ENCODE data around the gene NRCAM.

Gene NRCAM

DNA sequence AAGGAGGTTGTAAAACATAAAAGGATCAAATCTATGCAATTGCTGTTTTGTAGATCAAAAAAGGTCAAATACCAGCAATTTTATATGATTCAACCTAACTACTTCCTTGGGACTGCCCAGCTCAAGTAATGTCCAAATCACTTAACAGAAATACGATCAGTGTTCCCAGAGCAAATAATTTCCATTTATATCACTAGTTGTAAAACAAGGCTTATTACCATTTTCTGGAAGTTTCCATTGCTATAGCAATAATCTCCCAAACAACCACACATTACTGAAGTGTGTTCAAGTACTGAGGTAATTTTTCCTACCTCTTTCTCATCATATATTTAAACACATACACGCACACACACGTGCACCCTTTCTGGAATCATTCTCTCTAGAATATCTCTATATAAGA is 123.3 kb downstream of the NRCAM start:
- Histone ChIP-seq H3K27me3 (replicated peaks; ENCODE audit: insufficient read depth, low read length) (no peaks in the 10 kb centered on the region), H2AFZ (ENCODE audit: low read length) (no peak overlapping the region), H3K4me3 (ENCODE audit: low read length) (no peak overlapping the region), H3K4me2 (ENCODE audit: low read depth, low read length) (no peak overlapping the region), H4K20me1 (ENCODE audit: insufficient read depth, low read length) (no peaks in the 10 kb centered on the region), H3K9me2 (replicated peaks; ENCODE audit: insufficient read depth, low read length) (no peaks in the 10 kb centered on the region), H3K27ac (ENCODE audit: low read length) (no peak overlapping the region), H3K9me3 (replicated peaks; ENCODE audit: insufficient read depth, low read length) (no peaks in the 10 kb centered on the region), H3F3A (ENCODE audit: insufficient read depth, low read length) (no peaks in the 10 kb centered on the region), H3K9ac (ENCODE audit: low read length) (no peak overlapping the region), H3K4me1 (ENCODE audit: low read length) (0 out of 2 replicates have a peak, but pooled peaks cover 5% of the 10 kb centered on the region), H3K36me3 (replicated peaks; ENCODE audit: insufficient read depth, low read length) (no peaks in the 10 kb centered on the region), H3K79me2 (ENCODE audit: low read length) (no peaks in the 10 kb centered on the region)
- TF ChIP-seq EZH2 (optimal IDR thresholded peaks at IDR 0.05; ENCODE audit: low read depth, low read length) (no peak), EZH2phosphoT487 (IDR thresholded peaks at IDR 0.05; ENCODE audit: low read length) (no peak)
- TF ChIP-seq, protein P1, sequence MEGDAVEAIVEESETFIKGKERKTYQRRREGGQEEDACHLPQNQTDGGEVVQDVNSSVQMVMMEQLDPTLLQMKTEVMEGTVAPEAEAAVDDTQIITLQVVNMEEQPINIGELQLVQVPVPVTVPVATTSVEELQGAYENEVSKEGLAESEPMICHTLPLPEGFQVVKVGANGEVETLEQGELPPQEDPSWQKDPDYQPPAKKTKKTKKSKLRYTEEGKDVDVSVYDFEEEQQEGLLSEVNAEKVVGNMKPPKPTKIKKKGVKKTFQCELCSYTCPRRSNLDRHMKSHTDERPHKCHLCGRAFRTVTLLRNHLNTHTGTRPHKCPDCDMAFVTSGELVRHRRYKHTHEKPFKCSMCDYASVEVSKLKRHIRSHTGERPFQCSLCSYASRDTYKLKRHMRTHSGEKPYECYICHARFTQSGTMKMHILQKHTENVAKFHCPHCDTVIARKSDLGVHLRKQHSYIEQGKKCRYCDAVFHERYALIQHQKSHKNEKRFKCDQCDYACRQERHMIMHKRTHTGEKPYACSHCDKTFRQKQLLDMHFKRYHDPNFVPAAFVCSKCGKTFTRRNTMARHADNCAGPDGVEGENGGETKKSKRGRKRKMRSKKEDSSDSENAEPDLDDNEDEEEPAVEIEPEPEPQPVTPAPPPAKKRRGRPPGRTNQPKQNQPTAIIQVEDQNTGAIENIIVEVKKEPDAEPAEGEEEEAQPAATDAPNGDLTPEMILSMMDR (IDR thresholded peaks at IDR 0.05; ENCODE audit: low read length), result no peak
- DNase-seq, result no peak

DNA sequence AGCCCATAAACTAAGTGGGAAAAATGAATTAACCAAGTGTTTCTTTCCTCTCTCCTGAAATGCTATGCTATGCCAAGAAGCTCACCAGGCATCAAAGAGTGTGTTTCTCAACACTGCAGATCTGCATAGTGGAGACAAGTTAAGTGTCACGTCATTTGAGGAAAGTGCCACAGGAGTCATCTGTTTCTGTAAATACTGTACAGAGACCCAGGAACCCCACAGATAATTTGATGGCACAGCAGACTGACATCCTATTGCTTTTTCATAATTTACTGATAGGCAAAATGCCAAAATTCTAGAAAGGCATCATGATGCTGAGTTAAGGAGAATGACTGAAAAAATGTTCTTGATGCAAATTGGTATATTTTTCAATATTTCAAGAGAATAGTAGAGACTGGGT is 124.3 kb downstream of the NRCAM start:
- Histone ChIP-seq H3F3A (ENCODE audit: insufficient read depth, low read length) (no peaks in the 10 kb centered on the region), H4K20me1 (ENCODE audit: insufficient read depth, low read length) (no peaks in the 10 kb centered on the region), H3K79me2 (ENCODE audit: low read length) (no peaks in the 10 kb centered on the region), H3K4me3 (ENCODE audit: low read length) (no peak overlapping the region), H3K9ac (ENCODE audit: low read length) (no peak overlapping the region), H3K9me3 (replicated peaks; ENCODE audit: insufficient read depth, low read length) (no peaks in the 10 kb centered on the region), H3K36me3 (replicated peaks; ENCODE audit: insufficient read depth, low read length) (no peaks in the 10 kb centered on the region), H3K27me3 (replicated peaks; ENCODE audit: insufficient read depth, low read length) (no peaks in the 10 kb centered on the region), H2AFZ (ENCODE audit: low read length) (no peak overlapping the region), H3K9me2 (replicated peaks; ENCODE audit: insufficient read depth, low read length) (no peaks in the 10 kb centered on the region), H3K4me1 (ENCODE audit: low read length) (peaks cover 15% of the 10 kb centered on the region), H3K4me2 (ENCODE audit: low read depth, low read length) (no peak overlapping the region), H3K27ac (ENCODE audit: low read length) (no peak overlapping the region)
- DNase-seq, result no peak
- TF ChIP-seq EZH2phosphoT487 (IDR thresholded peaks at IDR 0.05; ENCODE audit: low read length) (no peak), EZH2 (optimal IDR thresholded peaks at IDR 0.05; ENCODE audit: low read depth, low read length) (no peak)
- TF ChIP-seq, protein P1 (IDR thresholded peaks at IDR 0.05; ENCODE audit: low read length), result no peak

- Histone ChIP-seq H4K20me1 (ENCODE audit: insufficient read depth, low read length) (no peaks in the 10 kb centered on the region), H3K9me3 (replicated peaks; ENCODE audit: insufficient read depth, low read length) (no peaks in the 10 kb centered on the region), H3K27ac (ENCODE audit: low read length) (no peak overlapping the region), H3K9ac (ENCODE audit: low read length) (no peak overlapping the region), H3K4me2 (ENCODE audit: low read depth, low read length) (no peak overlapping the region), H2AFZ (ENCODE audit: low read length) (no peak overlapping the region), H3K79me2 (ENCODE audit: low read length) (no peaks in the 10 kb centered on the region), H3K27me3 (replicated peaks; ENCODE audit: insufficient read depth, low read length) (no peaks in the 10 kb centered on the region), H3F3A (ENCODE audit: insufficient read depth, low read length) (no peaks in the 10 kb centered on the region), H3K9me2 (replicated peaks; ENCODE audit: insufficient read depth, low read length) (no peaks in the 10 kb centered on the region), H3K4me1 (ENCODE audit: low read length) (peaks cover 18% of the 10 kb centered on the region), H3K4me3 (ENCODE audit: low read length) (no peak overlapping the region), H3K36me3 (replicated peaks; ENCODE audit: insufficient read depth, low read length) (no peaks in the 10 kb centered on the region)
- no peak for DNase-seq
- TF ChIP-seq, protein P1 (IDR thresholded peaks at IDR 0.05; ENCODE audit: low read length), result no peak
- TF ChIP-seq EZH2phosphoT487 (IDR thresholded peaks at IDR 0.05; ENCODE audit: low read length), result no peak
Measured at GRCh38 chr7:108330227-108330626, 126.0 kb downstream of the NRCAM start.

Measured in MM.1S (cell line).